ENCODE data around the gene DENND2A. TPM values are rescaled to one million over a fixed set of nuclear protein-coding genes. Genes with fewer than 3 reads are reported as not detected.
"Not testable (repeated sequence)": the region's sequence is repeated elsewhere in the genome, so short reads cannot be mapped to it uniquely, and the experiment has no call there.

Gene DENND2A
- total RNA-seq, 1 donor from 2014 or later, result not detected

GRCh38 chr7:140621401-140622021, 19.1 kb downstream of the DENND2A start:
- ChIA-PET POLR2A (no interaction called here), CTCF (no interaction called here)
- H3K27me3 Mint-ChIP-seq, result peaks cover 3% of the 10 kb centered on the region
- no peaks in the 10 kb centered on the region for H3K36me3 Mint-ChIP-seq (ENCODE audit: low read depth)
- intact Hi-C loops (cut with micrococcal nuclease), result no loop called here
- H3K4me3 Mint-ChIP-seq, result no peak overlapping the region
- no peak for TF ChIP-seq CTCF (IDR thresholded peaks at IDR 0.05)
- DNase-seq (no peak), ATAC-seq (ENCODE audit: low read depth) (no peak)
- no peaks in the 10 kb centered on the region for H3K9me3 Mint-ChIP-seq
- H3K4me1 Mint-ChIP-seq, result peaks cover 6% of the 10 kb centered on the region
- H3K27ac Mint-ChIP-seq, result no peak overlapping the region

- H3K27ac Mint-ChIP-seq; H3K36me3 Mint-ChIP-seq (ENCODE audit: low read depth); DNase-seq; H3K27me3 Mint-ChIP-seq; H3K4me1 Mint-ChIP-seq; CTCF ChIA-PET; ATAC-seq (ENCODE audit: low read depth); H3K9me3 Mint-ChIP-seq; H3K4me3 Mint-ChIP-seq; intact Hi-C loops (cut with micrococcal nuclease): not testable (repeated sequence)
- POLR2A ChIA-PET, result interaction anchor here (0.7 kb wide), 1 partner anchor 244 kb away, joined by 3 read pairs; no protein-coding TSS in a partner anchor
Measured at GRCh38 chr7:140619915-140620510, 20.6 kb downstream of the DENND2A start.

GRCh38 chr7:140619176-140619575, 21.4 kb downstream of the DENND2A start:
- intact Hi-C loops (cut with micrococcal nuclease), result no loop called here
- DNase-seq, result no peak
- Mint-ChIP-seq H3K27ac (no peak overlapping the region), H3K36me3 (ENCODE audit: low read depth) (no peaks in the 10 kb centered on the region), H3K4me1 (peaks cover 6% of the 10 kb centered on the region), H3K27me3 (no peaks in the 10 kb centered on the region), H3K9me3 (no peaks in the 10 kb centered on the region), H3K4me3 (no peak overlapping the region)
- CTCF ChIA-PET, result no interaction called here
- POLR2A ChIA-PET, result no interaction called here
- ATAC-seq (ENCODE audit: low read depth), result no peak
- TF ChIP-seq CTCF (IDR thresholded peaks at IDR 0.05), result no peak

- ATAC-seq (ENCODE audit: low read depth) (no peak), DNase-seq (no peak)
- no peak overlapping the region for H3K27ac Mint-ChIP-seq
- ChIA-PET POLR2A (no interaction called here), CTCF (interaction anchor here (0.6 kb wide), 1 partner anchor 23 kb away, joined by 3 read pairs; no protein-coding TSS in a partner anchor)
- H3K4me3 Mint-ChIP-seq, result no peak overlapping the region
- H3K27me3 Mint-ChIP-seq, result no peaks in the 10 kb centered on the region
- H3K9me3 Mint-ChIP-seq, result no peaks in the 10 kb centered on the region
- intact Hi-C loops (cut with micrococcal nuclease), result no loop called here
- peaks cover 6% of the 10 kb centered on the region for H3K4me1 Mint-ChIP-seq
- no peaks in the 10 kb centered on the region for H3K36me3 Mint-ChIP-seq (ENCODE audit: low read depth)
- TF ChIP-seq CTCF (IDR thresholded peaks at IDR 0.05), result no peak
Measured at GRCh38 chr7:140618306-140618705, 22.3 kb downstream of the DENND2A start.

GRCh38 chr7:140617081-140617480, 23.5 kb downstream of the DENND2A start:
- H3K27ac Mint-ChIP-seq, result no peak overlapping the region
- intact Hi-C loops (cut with micrococcal nuclease), result no loop called here
- POLR2A ChIA-PET, result no interaction called here
- H3K27me3 Mint-ChIP-seq, result no peaks in the 10 kb centered on the region
- no peaks in the 10 kb centered on the region for H3K36me3 Mint-ChIP-seq (ENCODE audit: low read depth)
- no peaks in the 10 kb centered on the region for H3K9me3 Mint-ChIP-seq
- peaks cover 6% of the 10 kb centered on the region for H3K4me1 Mint-ChIP-seq
- ATAC-seq (ENCODE audit: low read depth), result no peak
- H3K4me3 Mint-ChIP-seq, result no peak overlapping the region
- TF ChIP-seq CTCF (IDR thresholded peaks at IDR 0.05), result no peak
- no peak for DNase-seq
- CTCF ChIA-PET, result no interaction called here
